ENCODE data around the gene PTH2. TPM values are rescaled to one million over a fixed set of nuclear protein-coding genes. Genes with fewer than 3 reads are reported as not detected.

The PTH2 gene
- total RNA-seq, 2 experiments from 2014 or later, result not detected

Other genes starting within 250 kb of the PTH2 start
- 1 to 10 TPM; 1.0 to 1.3 TPM for gene SLC6A16, start 98.2 kb downstream of the PTH2 start, total RNA-seq
- gene CD37, start 88.0 kb downstream of the PTH2 start, total RNA-seq, result 100 to 1,000 TPM; 178 to 181 TPM
- gene TEAD2, start 61.0 kb downstream of the PTH2 start, total RNA-seq, result not detected
- not detected for gene DKKL1, start 59.6 kb downstream of the PTH2 start, total RNA-seq
- 1 to 10 TPM; 2.3 to 2.6 TPM for gene KASH5, start 35.2 kb downstream of the PTH2 start, total RNA-seq
- gene GFY, start 1.9 kb upstream of the PTH2 start, total RNA-seq, result not detected
- under 1 TPM in 1 of 2 experiments, not detected in 1; 0.17 TPM for gene SLC17A7, start 18.1 kb upstream of the PTH2 start, total RNA-seq
- 100 to 1,000 TPM; 117 to 129 TPM for gene PIH1D1, start 28.4 kb upstream of the PTH2 start, total RNA-seq
- 10 to 100 TPM; 43.7 to 44.2 TPM for gene ALDH16A1, start 29.8 kb upstream of the PTH2 start, total RNA-seq
- gene FLT3LG, start 50.8 kb upstream of the PTH2 start, total RNA-seq, result 10 to 100 TPM; 50.1 to 51.0 TPM
- 1,000 to 10,000 TPM; 4,276 to 4,379 TPM for gene RPL13A, start 64.2 kb upstream of the PTH2 start, total RNA-seq
- gene RPS11, start 73.0 kb upstream of the PTH2 start, total RNA-seq, result 1,000 to 10,000 TPM; 3,093 to 3,130 TPM
- gene FCGRT, start 89.2 kb upstream of the PTH2 start, total RNA-seq, result 10 to 100 TPM; 13.2 to 17.2 TPM
- 1 to 10 TPM; 6.3 to 6.5 TPM for gene RCN3, start 104.6 kb upstream of the PTH2 start, total RNA-seq
- 10 to 100 TPM; 80.3 to 84.3 TPM for gene NOSIP, start 157.1 kb upstream of the PTH2 start, total RNA-seq
- 1 to 10 TPM in 1 of 2 experiments, under 1 TPM in 1; 0.85 to 1.5 TPM for gene PRRG2, start 157.9 kb upstream of the PTH2 start, total RNA-seq
- 10 to 100 TPM; 19.9 to 22.4 TPM for gene PRR12, start 167.7 kb upstream of the PTH2 start, total RNA-seq
- 10 to 100 TPM; 12.2 to 14.4 TPM for gene RRAS, start 216.7 kb upstream of the PTH2 start, total RNA-seq
- gene SCAF1, start 218.8 kb upstream of the PTH2 start, total RNA-seq, result 10 to 100 TPM; 57.4 to 58.6 TPM
- 100 to 1,000 TPM; 143 to 156 TPM for gene IRF3, start 242.4 kb upstream of the PTH2 start, total RNA-seq
- gene BCL2L12, start 242.5 kb upstream of the PTH2 start, total RNA-seq, result 10 to 100 TPM; 87.2 to 89.1 TPM